Ovary (tissue), 3 donors: ENCODE data around the gene ERICH4.

ENCODE experiments used
- CTCF ChIP-seq, 3 donors: fragments of 450-650 bp in 2 of 3; fragments of 200-600 bp in 1 of 3; IDR thresholded peaks; one replicate each; pipeline versions ENCODE4 v1.5.1 to v1.8.0; 2016 to 2022; ENCODE audit warnings: antibody characterized with exemption in 3 of 3, mild to moderate bottlenecking in 1 of 3
- EP300 ChIP-seq: sonication (generic); formaldehyde crosslinking; IDR thresholded peaks from one replicate; pipeline ENCODE4 v1.6.1; 2017; ENCODE audit warnings: antibody characterized with exemption
- POLR2A ChIP-seq: fragments of 450-650 bp; IDR thresholded peaks from one replicate; pipeline ENCODE4 v1.6.1; 2017; ENCODE audit warnings: antibody characterized with exemption, mild to moderate bottlenecking, moderate library complexity
- donor health status: DM: no; HTN: no; CAD: no.

GRCh38 chr19:41430922-41431321 is 12.0 kb upstream of the ERICH4 start:
- TF ChIP-seq POLR2A (no peak), EP300 (no peak), CTCF (IDR thresholded peaks at IDR 0.05) (no peak)
